Endothelial cell of umbilical vein (primary cell): ENCODE data around the gene PSMB2. TPM values are rescaled to one million over a fixed set of nuclear protein-coding genes. Genes with fewer than 3 reads are reported as not detected.
"Not testable (repeated sequence)": the region's sequence is repeated elsewhere in the genome, so short reads cannot be mapped to it uniquely, and the experiment has no call there.

Experiments used
- BruUV-seq: library from RNA; stranded (reverse); fragments of 400-500 nt; replicated peaks from 2 replicates; lab custom pipeline; 2021; lab: Mats Ljungman, UMichigan
- CTCF ChIA-PET: fragments of 300-600, 350-600 bp; sonication (Branson Sonifier 250); formaldehyde crosslinking; loops from one replicate; lab custom pipeline; 2021; ENCODE audit warnings: antibody characterized with exemption, inconsistent platforms; lab: Charles Lee
- POLR2A ChIA-PET: fragments of 300-600, 350-600 bp; sonication (Branson Sonifier 250); formaldehyde crosslinking; loops from one replicate; lab custom pipeline; 2021; ENCODE audit warnings: antibody characterized with exemption, inconsistent platforms; lab: Charles Lee
- DNase-seq: peaks from one replicate; pipeline ENCODE4 v3.0.0-alpha.2; 2011; ENCODE audit warnings: low read depth, low spot score
- FAIRE-seq: peaks from 2 replicates; lab custom pipeline; 2011; peaks lifted over from hg19 to GRCh38; lab: Jason Lieb, UNC
- H2AFZ ChIP-seq: 2 replicates; pipeline ENCODE4 v1.6.0; 2012; ENCODE audit warnings: low read depth, low read length, control low read depth, inconsistent platforms
- H3K27ac ChIP-seq: 2 replicates; pipeline ENCODE4 v1.5.1; 2011; ENCODE audit warnings: low read depth, mild to moderate bottlenecking, control low read depth, low read length, moderate library complexity; ENCODE audit not compliant: insufficient read depth
- H3K27me3 ChIP-seq, 2 experiments: 2 replicates each; pipeline versions ENCODE4 v1.6.0 to v1.6.1; 2011; ENCODE audit warnings: low read length in 2 of 2, mixed read lengths in 1 of 2; ENCODE audit not compliant: control insufficient read depth in 2 of 2, insufficient read depth in 2 of 2
- H3K36me3 ChIP-seq, 2 experiments: 2 replicates in 1 of 2; 3 replicates in 1 of 2; pipeline ENCODE4 v1.5.1; 2011; ENCODE audit warnings: low read length in 2 of 2, mild to moderate bottlenecking in 1 of 2, moderate library complexity in 1 of 2; ENCODE audit not compliant: control insufficient read depth in 2 of 2, insufficient read depth in 2 of 2; ENCODE audit errors: extremely low read depth in 1 of 2
- H3K4me1 ChIP-seq: 3 replicates; pipeline ENCODE4 v1.5.1; 2011; ENCODE audit warnings: mild to moderate bottlenecking, low read length; ENCODE audit not compliant: control insufficient read depth, insufficient read depth; ENCODE audit errors: extremely low read depth
- H3K4me2 ChIP-seq: 2 replicates; pipeline ENCODE4 v1.6.1; 2011; ENCODE audit warnings: low read length, control low read depth, mixed read lengths; ENCODE audit not compliant: insufficient read depth
- H3K4me3 ChIP-seq, 3 experiments: fragments of 200-600 bp in 1 of 3; sonication (generic), shearing (Covaris generic) in 1 of 3; replicated peaks in 1 of 3; 2 replicates each; pipeline ENCODE4 v1.5.1; 2011 to 2016; ENCODE audit warnings: control low read depth in 3 of 3, low read length in 3 of 3, mild to moderate bottlenecking in 2 of 3, inconsistent platforms in 1 of 3, low read depth in 1 of 3, moderate library complexity in 1 of 3; ENCODE audit not compliant: insufficient read depth in 1 of 3
- H3K79me2 ChIP-seq: 2 replicates; pipeline ENCODE4 v1.6.0; 2012; ENCODE audit warnings: low read length, inconsistent platforms; ENCODE audit not compliant: control insufficient read depth, insufficient read depth
- H3K9ac ChIP-seq: replicated peaks from 2 replicates; pipeline ENCODE3; 2011; ENCODE audit warnings: low read length, control low read depth; ENCODE audit not compliant: insufficient read depth; ENCODE audit errors: extremely low read depth
- H3K9me1 ChIP-seq: replicated peaks from 3 replicates; pipeline ENCODE4 v1.6.0; 2011; ENCODE audit warnings: mild to moderate bottlenecking, low read length; ENCODE audit not compliant: control insufficient read depth, insufficient read depth; ENCODE audit errors: extremely low read depth
- H3K9me3 ChIP-seq: replicated peaks from 2 replicates; pipeline ENCODE4 v1.5.1; 2012; ENCODE audit warnings: low read length, inconsistent platforms; ENCODE audit not compliant: control insufficient read depth, insufficient read depth
- H4K20me1 ChIP-seq: replicated peaks from 2 replicates; pipeline ENCODE3; 2011; ENCODE audit warnings: mild to moderate bottlenecking, low read length; ENCODE audit not compliant: control insufficient read depth, insufficient read depth; ENCODE audit errors: extremely low read depth
- EZH2 ChIP-seq: IDR thresholded peaks from 2 replicates; pipeline ENCODE4 v1.6.1; 2012; ENCODE audit warnings: borderline replicate concordance, low read depth, mild to moderate bottlenecking, moderate library complexity, low read length, inconsistent platforms; ENCODE audit not compliant: severe bottlenecking
- GATA2 ChIP-seq: IDR thresholded peaks from 2 replicates; pipeline ENCODE4 v1.7.0; 2011; ENCODE audit warnings: low read depth, mild to moderate bottlenecking, moderate library complexity, mixed read lengths, low read length; ENCODE audit not compliant: insufficient read length, insufficient read depth
- JUN ChIP-seq: IDR thresholded peaks from 2 replicates; pipeline ENCODE4 v1.6.1; 2011; ENCODE audit warnings: borderline replicate concordance, low read depth; ENCODE audit not compliant: insufficient read length, insufficient read depth
- MYC ChIP-seq: IDR thresholded peaks from one replicate; pipeline ENCODE4 v1.6.1; 2011; ENCODE audit warnings: mild to moderate bottlenecking, low read depth, low read length
- dilution Hi-C: fragments of 300-500 bp; cut with MboI; formaldehyde crosslinking; loops from one replicate; pipeline ENCODE4 v1.15.0; 2019; ENCODE audit warnings: low sequenced_read_pairs; ENCODE audit not compliant: extremely low pct_ligation_motif_present
- intact Hi-C: fragments of 100-400 bp; cut with micrococcal nuclease; formaldehyde crosslinking; loops from one replicate; pipeline ENCODE4 v1.10.0; 2022
- polyA plus RNA-seq, 4 experiments: library from polyadenylated mRNA; depleted of rRNA in 3 of 4; stranded (reverse) in 3 of 4; unstranded in 1 of 4; fragments of >200 nt; gene quantifications; 2 replicates each; pipeline versions ENCODE4 v1.2.1 to v1.2.3, GENCODE V29; 2011 to 2012; ENCODE audit warnings: missing spikeins in 1 of 4
- total RNA-seq: library from RNA; stranded (reverse); gene quantifications from 2 replicates; pipeline ENCODE4 v1.2.3, GENCODE V29; 2021
- TF ChIP-seq, protein P1 (sequence below), 2 donors: IDR thresholded peaks; 1 replicate in 1 of 2; 2 replicates in 1 of 2; pipeline ENCODE4 v1.5.1; 2011; ENCODE audit warnings: low read length in 2 of 2, mild to moderate bottlenecking in 2 of 2, moderate library complexity in 2 of 2, control low read depth in 1 of 2, inconsistent platforms in 1 of 2, low read depth in 1 of 2; ENCODE audit not compliant: insufficient read depth in 1 of 2; ENCODE audit errors: extremely low read depth in 1 of 2
- TF ChIP-seq, protein P2 (sequence below): IDR thresholded peaks from 2 replicates; pipeline ENCODE4 v1.6.1; 2011; ENCODE audit not compliant: insufficient read depth, insufficient read length

PSMB2 gene
- total and polyA plus RNA-seq, 2 donors (not counting 3 experiments of a cell fraction or from before 2014, with no cell fraction given) = 93.6 to 118 TPM

DNA sequence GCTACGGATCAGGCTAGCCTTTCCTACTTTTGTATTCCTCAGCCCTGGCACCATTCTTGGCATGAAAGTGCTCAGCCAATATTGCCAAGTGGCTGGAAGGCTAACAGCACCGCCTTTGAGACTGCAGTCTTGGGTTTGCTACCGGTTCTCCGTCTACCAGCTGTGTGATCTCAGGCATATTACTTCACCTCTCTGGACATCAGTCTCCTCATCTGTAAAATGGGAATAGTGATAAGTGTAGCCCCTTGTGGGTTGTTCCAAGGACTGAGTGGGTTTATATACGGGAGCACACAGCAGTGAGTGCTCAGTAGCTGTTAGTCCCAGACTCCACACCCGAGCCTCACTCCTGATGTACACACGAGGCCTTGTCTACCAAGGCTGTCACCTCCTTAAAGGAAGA is 54.5 kb downstream of the PSMB2 start:
- ChIA-PET POLR2A (no interaction called here), CTCF (interaction anchor here (1.0 kb wide), 2 partner anchors 9 to 17 kb away, joined by 3 to 4 read pairs; no protein-coding TSS in a partner anchor)
- no peak for DNase-seq
- Histone ChIP-seq H2AFZ (no peak overlapping the region), H3K9ac (no peak overlapping the region), H3K27ac (no peak overlapping the region), H3K4me1 (no peaks in the 10 kb centered on the region), H3K79me2 (no peaks in the 10 kb centered on the region), H4K20me1 (no peaks in the 10 kb centered on the region), H3K36me3 (no peaks in the 10 kb centered on the region), H3K4me3 (no peak overlapping the region), H3K4me2 (no peak overlapping the region), H3K9me3 (no peaks in the 10 kb centered on the region), H3K27me3 (no peaks in the 10 kb centered on the region), H3K9me1 (no peaks in the 10 kb centered on the region)
- BruUV-seq = no TSS peak
- TF ChIP-seq, protein P1, sequence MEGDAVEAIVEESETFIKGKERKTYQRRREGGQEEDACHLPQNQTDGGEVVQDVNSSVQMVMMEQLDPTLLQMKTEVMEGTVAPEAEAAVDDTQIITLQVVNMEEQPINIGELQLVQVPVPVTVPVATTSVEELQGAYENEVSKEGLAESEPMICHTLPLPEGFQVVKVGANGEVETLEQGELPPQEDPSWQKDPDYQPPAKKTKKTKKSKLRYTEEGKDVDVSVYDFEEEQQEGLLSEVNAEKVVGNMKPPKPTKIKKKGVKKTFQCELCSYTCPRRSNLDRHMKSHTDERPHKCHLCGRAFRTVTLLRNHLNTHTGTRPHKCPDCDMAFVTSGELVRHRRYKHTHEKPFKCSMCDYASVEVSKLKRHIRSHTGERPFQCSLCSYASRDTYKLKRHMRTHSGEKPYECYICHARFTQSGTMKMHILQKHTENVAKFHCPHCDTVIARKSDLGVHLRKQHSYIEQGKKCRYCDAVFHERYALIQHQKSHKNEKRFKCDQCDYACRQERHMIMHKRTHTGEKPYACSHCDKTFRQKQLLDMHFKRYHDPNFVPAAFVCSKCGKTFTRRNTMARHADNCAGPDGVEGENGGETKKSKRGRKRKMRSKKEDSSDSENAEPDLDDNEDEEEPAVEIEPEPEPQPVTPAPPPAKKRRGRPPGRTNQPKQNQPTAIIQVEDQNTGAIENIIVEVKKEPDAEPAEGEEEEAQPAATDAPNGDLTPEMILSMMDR (IDR thresholded peaks at IDR 0.05; ENCODE audit: extremely low read depth in 1 of 2, insufficient read depth in 1 of 2, low read depth in 1 of 2, low read length in 2 of 2) = no peak
- TF ChIP-seq GATA2 (no peak), EZH2 (no peak), MYC (no peak), JUN (no peak)
- TF ChIP-seq, protein P2, sequence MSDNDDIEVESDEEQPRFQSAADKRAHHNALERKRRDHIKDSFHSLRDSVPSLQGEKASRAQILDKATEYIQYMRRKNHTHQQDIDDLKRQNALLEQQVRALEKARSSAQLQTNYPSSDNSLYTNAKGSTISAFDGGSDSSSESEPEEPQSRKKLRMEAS = no peak
- dilution Hi-C loops (no loop called here), intact Hi-C loops (no loop called here)
- FAIRE-seq = no peak

DNA sequence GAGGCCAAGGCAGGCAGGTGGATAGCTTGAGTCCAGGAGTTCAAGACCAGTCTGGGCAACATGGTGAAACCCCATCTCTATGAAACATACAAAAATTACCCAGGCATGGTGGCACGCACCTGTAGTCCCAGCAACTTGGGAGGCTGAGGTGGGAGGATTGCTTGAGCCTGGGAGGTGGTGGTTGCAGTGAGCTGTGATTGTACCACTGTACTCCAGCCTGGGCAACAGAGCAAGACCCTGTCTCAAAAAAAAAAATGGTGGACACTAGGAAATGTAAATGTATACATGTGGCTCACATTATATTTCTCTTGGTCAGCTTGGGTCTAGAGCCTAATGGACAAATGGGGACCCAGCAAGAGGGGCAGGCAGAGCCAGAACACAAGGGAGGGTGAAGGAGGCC is 55.5 kb downstream of the PSMB2 start:
- FAIRE-seq, dilution Hi-C loops, H3K79me2 ChIP-seq, POLR2A ChIA-PET, H2AFZ ChIP-seq, H3K9me3 ChIP-seq, H3K27ac ChIP-seq, BruUV-seq, DNase-seq, H3K9me1 ChIP-seq, intact Hi-C loops, H3K9ac ChIP-seq, H4K20me1 ChIP-seq, H3K27me3 ChIP-seq, H3K36me3 ChIP-seq, H3K4me1 ChIP-seq, H3K4me2 ChIP-seq, H3K4me3 ChIP-seq: not testable (repeated sequence)
- CTCF ChIA-PET = interaction anchor here (1.0 to 2.1 kb wide), 2 partner anchors 8 to 21 kb away, joined by 3 to 6 read pairs; no protein-coding TSS in a partner anchor
